GM13976 (cell line): ENCODE measurements around the gene MYPOP.

Experiments used
- DNase-seq: peaks from one replicate; pipeline ENCODE4 v3.0.0; 2012; ENCODE audit warnings: low spot score
- in situ Hi-C: fragments of 300-500 bp; cut with MboI; formaldehyde crosslinking; loops from one replicate; pipeline ENCODE4 v1.12.0; 2022; ENCODE audit warnings: low sequenced_read_pairs, mixed read lengths, inconsistent platforms; ENCODE audit not compliant: unreplicated experiment
- TF ChIP-seq, protein P1 (sequence below): IDR thresholded peaks from 2 replicates; pipeline ENCODE4 v1.5.1; 2012; ENCODE audit warnings: borderline replicate concordance, mild to moderate bottlenecking; ENCODE audit not compliant: insufficient read depth; ENCODE audit errors: extremely low read depth, missing control alignments, control extremely low read depth

Gene MYPOP

GRCh38 chr19:45883881-45884681 lies 18.3 kb downstream of the MYPOP start:
- TF ChIP-seq, protein P1, sequence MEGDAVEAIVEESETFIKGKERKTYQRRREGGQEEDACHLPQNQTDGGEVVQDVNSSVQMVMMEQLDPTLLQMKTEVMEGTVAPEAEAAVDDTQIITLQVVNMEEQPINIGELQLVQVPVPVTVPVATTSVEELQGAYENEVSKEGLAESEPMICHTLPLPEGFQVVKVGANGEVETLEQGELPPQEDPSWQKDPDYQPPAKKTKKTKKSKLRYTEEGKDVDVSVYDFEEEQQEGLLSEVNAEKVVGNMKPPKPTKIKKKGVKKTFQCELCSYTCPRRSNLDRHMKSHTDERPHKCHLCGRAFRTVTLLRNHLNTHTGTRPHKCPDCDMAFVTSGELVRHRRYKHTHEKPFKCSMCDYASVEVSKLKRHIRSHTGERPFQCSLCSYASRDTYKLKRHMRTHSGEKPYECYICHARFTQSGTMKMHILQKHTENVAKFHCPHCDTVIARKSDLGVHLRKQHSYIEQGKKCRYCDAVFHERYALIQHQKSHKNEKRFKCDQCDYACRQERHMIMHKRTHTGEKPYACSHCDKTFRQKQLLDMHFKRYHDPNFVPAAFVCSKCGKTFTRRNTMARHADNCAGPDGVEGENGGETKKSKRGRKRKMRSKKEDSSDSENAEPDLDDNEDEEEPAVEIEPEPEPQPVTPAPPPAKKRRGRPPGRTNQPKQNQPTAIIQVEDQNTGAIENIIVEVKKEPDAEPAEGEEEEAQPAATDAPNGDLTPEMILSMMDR = no peak
- no peak for DNase-seq
- in situ Hi-C loops = no loop called here

DNA sequence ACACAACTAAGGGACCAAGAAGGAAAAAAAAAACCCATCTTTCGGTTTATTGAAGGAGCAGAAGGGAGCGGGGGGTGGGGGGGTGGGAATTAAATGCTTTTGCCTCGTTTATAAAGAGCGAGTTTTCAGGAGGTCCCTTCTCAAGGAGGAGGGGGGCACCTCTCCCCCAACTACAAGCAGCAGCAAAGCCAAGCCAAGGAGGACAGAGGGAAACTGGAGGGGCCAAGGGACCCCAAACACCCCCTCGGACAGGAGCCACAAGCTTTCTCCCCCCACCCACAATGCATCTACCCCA lies 18.9 kb downstream of the MYPOP start:
- in situ Hi-C loops = no loop called here
- DNase-seq = no peak
- TF ChIP-seq, protein P1 = no peak

DNA sequence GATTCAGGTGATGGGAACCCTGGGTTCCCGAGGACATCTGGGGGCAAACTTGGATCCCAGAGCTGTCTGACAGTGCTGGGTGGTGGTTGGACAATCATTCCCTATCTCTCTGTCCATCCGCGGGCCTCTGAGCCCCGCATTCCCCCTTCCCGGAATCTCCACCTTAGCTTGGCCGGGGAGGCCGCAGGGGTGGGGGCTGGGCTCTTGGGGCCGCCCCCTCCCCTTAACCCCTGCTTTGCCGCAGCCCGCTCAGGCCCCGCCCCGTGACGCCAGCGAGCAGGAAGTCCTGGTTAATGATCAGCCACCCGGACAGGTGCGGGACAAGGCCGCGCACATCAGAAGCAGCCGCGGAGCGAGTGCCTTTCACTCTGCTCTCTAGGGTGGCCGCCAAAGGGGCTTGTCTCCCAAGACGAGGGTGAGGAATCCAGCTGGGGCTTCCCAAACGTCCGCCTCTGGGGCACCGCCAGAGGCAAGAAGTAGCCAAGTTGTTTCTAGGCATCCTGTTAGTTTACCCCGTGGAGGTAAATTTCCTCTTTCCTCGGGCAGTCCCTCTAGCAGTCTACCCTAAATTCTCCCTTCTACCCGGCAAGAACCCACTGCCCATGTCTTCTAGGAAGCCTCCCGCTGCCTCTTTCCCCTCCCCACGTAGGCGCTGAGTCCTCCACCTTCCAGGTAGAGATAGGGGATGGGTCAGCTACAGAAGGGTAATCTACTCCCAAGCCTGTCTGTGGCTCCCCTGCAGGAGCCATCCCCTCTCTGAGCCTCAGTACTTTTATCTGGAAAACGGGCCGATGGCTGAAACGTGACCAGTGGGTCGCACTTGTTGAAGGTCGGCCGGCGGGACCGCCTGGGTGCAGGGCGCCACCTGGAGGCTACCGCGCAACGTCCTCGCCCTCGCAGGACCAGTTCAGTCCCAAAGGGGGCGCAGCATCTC lies 19.5 kb downstream of the MYPOP start:
- peak; percentile 90 for DNase-seq
- in situ Hi-C loops = no loop called here
- TF ChIP-seq, protein P1 = peak; percentile 100

GRCh38 chr19:45881909-45882528 lies 20.4 kb downstream of the MYPOP start:
- DNase-seq = no peak
- in situ Hi-C loops = no loop called here
- TF ChIP-seq, protein P1 = no peak

- TF ChIP-seq, protein P1 = no peak
- DNase-seq = no peak
- in situ Hi-C loops = no loop called here
These were observed 21.1 kb downstream of the MYPOP start for GRCh38 chr19:45881082-45881908.

GRCh38 chr19:45879971-45880370 lies 22.4 kb downstream of the MYPOP start:
- in situ Hi-C loops = no loop called here
- DNase-seq = no peak
- TF ChIP-seq, protein P1 = no peak
